ENCODE measurements around the gene SATB2. TPM values are rescaled to one million over a fixed set of nuclear protein-coding genes. Genes with fewer than 3 reads are reported as not detected.

SATB2 gene
- total RNA-seq, 3 donors from 2014 or later = 125 to 328 (median 183) TPM

- intact Hi-C loops (cut with DNase I, micrococcal nuclease) = loop anchor here in 1 of 2 donors (10.0 kb wide), 1 partner anchor 1150 kb away; no protein-coding TSS in a partner anchor
- peak; percentile 0 for ATAC-seq
Observed at GRCh38 chr2:199464606-199465352, 7.0 kb upstream of the SATB2 start.

GRCh38 chr2:199463708-199464605 is 6.2 kb upstream of the SATB2 start:
- ATAC-seq = peak; percentile 35
- intact Hi-C loops (cut with DNase I, micrococcal nuclease) = loop anchor here in 1 of 2 donors (10.0 kb wide), 1 partner anchor 1149 kb away; no protein-coding TSS in a partner anchor
- no peaks in the 10 kb centered on the region for H3K9me3 ChIP-seq
- DNase-seq = peak; percentile 55 to 79 (median 68)
- TF ChIP-seq CTCF (IDR thresholded peaks at IDR 0.05) = no peak
- H3K4me1 ChIP-seq (ENCODE audit: low read depth) = peaks cover 24% of the 10 kb centered on the region
- H3K4me3 ChIP-seq = peak overlapping the region; percentile 49
- H3K36me3 ChIP-seq (ENCODE audit: low read depth) = no peaks in the 10 kb centered on the region

More at GRCh38 chr2:199464606-199465352, 7.0 kb upstream of the SATB2 start:
- Histone ChIP-seq H3K4me1 (ENCODE audit: low read depth) (peaks cover 24% of the 10 kb centered on the region), H3K9me3 (no peaks in the 10 kb centered on the region), H3K4me3 (peak overlapping the region; percentile 49), H3K36me3 (ENCODE audit: low read depth) (no peaks in the 10 kb centered on the region)
- DNase-seq = peak; percentile 46 to 66 (median 57)
- TF ChIP-seq CTCF (IDR thresholded peaks at IDR 0.05) = no peak

- Histone ChIP-seq H3K9me3 (no peaks in the 10 kb centered on the region), H3K4me1 (ENCODE audit: low read depth) (peaks cover 17% of the 10 kb centered on the region), H3K36me3 (ENCODE audit: low read depth) (no peaks in the 10 kb centered on the region), H3K4me3 (peak overlapping the region; percentile 49)
- ATAC-seq = peak; percentile 73
- DNase-seq = peak; percentile 88 to 96 (median 93)
- TF ChIP-seq CTCF (IDR thresholded peaks at IDR 0.05) = peak; percentile 80
- intact Hi-C loops (cut with DNase I, micrococcal nuclease) = loop anchor here in 1 of 2 donors (10.0 kb wide), 1 partner anchor 1148 kb away; no protein-coding TSS in a partner anchor
Observed at GRCh38 chr2:199462956-199463692, 5.4 kb upstream of the SATB2 start.

- no peaks in the 10 kb centered on the region for H3K9me3 ChIP-seq
- no peak for TF ChIP-seq CTCF (IDR thresholded peaks at IDR 0.05)
- ATAC-seq = no peak
- H3K36me3 ChIP-seq (ENCODE audit: low read depth) = no peaks in the 10 kb centered on the region
- peak in 2 of 3 donors; percentile 9 to 56 for DNase-seq
- intact Hi-C loops (cut with DNase I, micrococcal nuclease) = loop anchor here in 1 of 2 donors (10.0 kb wide), 1 partner anchor 1148 kb away; no protein-coding TSS in a partner anchor
- peak overlapping the region; percentile 49 for H3K4me3 ChIP-seq
- peaks cover 15% of the 10 kb centered on the region for H3K4me1 ChIP-seq (ENCODE audit: low read depth)
Observed at GRCh38 chr2:199462347-199462955, 4.7 kb upstream of the SATB2 start.
